K562 (cell line): ENCODE results near the gene CNRIP1. TPM values are rescaled to one million over a fixed set of nuclear protein-coding genes. Genes with fewer than 3 reads are reported as not detected.

Experiments
- CBFB ChIP-seq: sonication (generic); formaldehyde crosslinking; IDR thresholded peaks from 2 replicates; pipeline ENCODE4 v1.4.0; 2020; ENCODE audit warnings: mild to moderate bottlenecking, missing genetic modification reagents
- DPF2 ChIP-seq: fragments of 450-650 bp; IDR thresholded peaks from 2 replicates; pipeline ENCODE4 v1.6.1; 2016
- E2F3 ChIP-seq: fragments of 250-450 bp; sonication (Bioruptor Pico); IDR thresholded peaks from 2 replicates; pipeline ENCODE4 v1.4.0; 2020; ENCODE audit warnings: mild to moderate bottlenecking
- EGR1 ChIP-seq: fragments of 450-650 bp; conservative IDR thresholded peaks from 2 replicates; pipeline ENCODE4 v1.6.1; 2017; ENCODE audit warnings: mild to moderate bottlenecking
- HDAC1 ChIP-seq, 2 experiments: fragments of 450-650 bp; IDR thresholded peaks; 2 replicates each; pipeline ENCODE4 v1.6.1; 2016 to 2017; ENCODE audit warnings: inconsistent platforms in 1 of 2, mild to moderate bottlenecking in 1 of 2, moderate library complexity in 1 of 2
- HDAC2 ChIP-seq: fragments of 450-650 bp; IDR thresholded peaks from 2 replicates; pipeline ENCODE4 v1.6.1; 2016; ENCODE audit warnings: mild to moderate bottlenecking
- NBN ChIP-seq: fragments of 450-650 bp; IDR thresholded peaks from 2 replicates; pipeline ENCODE4 v1.6.1; 2016; ENCODE audit warnings: low read depth, mild to moderate bottlenecking
- NCOR1 ChIP-seq: fragments of 450-650 bp; IDR thresholded peaks from 2 replicates; pipeline ENCODE4 v1.6.1; 2016; ENCODE audit warnings: mild to moderate bottlenecking, moderate library complexity
- NEUROD1 ChIP-seq: fragments of 150-350 bp; IDR thresholded peaks from 2 replicates; pipeline ENCODE4 v1.6.1; 2014; ENCODE audit warnings: borderline replicate concordance, low read length, low read depth; ENCODE audit not compliant: partially characterized antibody
- RBM22 ChIP-seq: fragments of 200-400 bp; formaldehyde crosslinking; IDR thresholded peaks from 2 replicates; pipeline ENCODE4 v1.6.1; 2018; ENCODE audit warnings: low read length, low read depth; ENCODE audit not compliant: poor library complexity, severe bottlenecking
- TAF7 ChIP-seq: fragments of 450-650 bp; IDR thresholded peaks from 2 replicates; pipeline ENCODE4 v1.6.1; 2016; ENCODE audit warnings: missing genetic modification characterization, missing compliant biosample characterization
- TEAD2 ChIP-seq: fragments of 450-650 bp; IDR thresholded peaks from 2 replicates; pipeline ENCODE4 v1.6.1; 2016; ENCODE audit warnings: missing genetic modification characterization, control low read depth, missing compliant biosample characterization
- THAP12 ChIP-seq: fragments of 250-450 bp; sonication (Bioruptor Pico); IDR thresholded peaks from 2 replicates; pipeline ENCODE4 v1.9.0; 2021; ENCODE audit warnings: mild to moderate bottlenecking, inconsistent platforms
- VEZF1 ChIP-seq: fragments of 200-800 bp; sonication (Bioruptor generic); IDR thresholded peaks from 2 replicates; pipeline ENCODE4 v1.6.1; 2017; ENCODE audit warnings: missing genetic modification characterization, missing compliant biosample characterization
- YY1 ChIP-seq, 3 experiments: IDR thresholded peaks; 2 replicates each; pipeline ENCODE4 v1.6.1; 2011; ENCODE audit warnings: low read length in 2 of 3, mild to moderate bottlenecking in 2 of 3, moderate library complexity in 2 of 3, borderline replicate concordance in 1 of 3, control low read depth in 1 of 3, low read depth in 1 of 3; ENCODE audit not compliant: insufficient read depth in 3 of 3, insufficient replicate concordance in 2 of 3, control insufficient read depth in 1 of 3, insufficient read length in 1 of 3; ENCODE audit errors: extremely low read depth in 1 of 3
- ZBTB9 ChIP-seq: fragments of 450-650 bp; formaldehyde crosslinking; IDR thresholded peaks from 2 replicates; pipeline ENCODE4 v1.4.0; 2020; ENCODE audit warnings: mild to moderate bottlenecking, moderate library complexity
- ZNF740 ChIP-seq, 3 experiments: fragments of 200-800 bp in 1 of 3; sonication (Bioruptor generic) in 1 of 3; sonication (generic) in 1 of 3; formaldehyde crosslinking in 1 of 3; IDR thresholded peaks; 2 replicates each; pipeline versions ENCODE4 v1.6.1 to v1.8.0; 2016 to 2022; ENCODE audit warnings: mild to moderate bottlenecking in 2 of 3, missing compliant biosample characterization in 2 of 3, missing genetic modification characterization in 2 of 3, missing genetic modification reagents in 1 of 3
- ZNF79 ChIP-seq: fragments of 250-450 bp; sonication (Bioruptor Pico); IDR thresholded peaks from 2 replicates; pipeline ENCODE4 v1.4.0; 2020; ENCODE audit warnings: low read depth, mild to moderate bottlenecking, moderate library complexity
- polyA plus RNA-seq, 8 experiments: library from polyadenylated mRNA; depleted of rRNA in 4 of 8; stranded (reverse) in 5 of 8; unstranded in 3 of 8; fragments of >200 nt; fragmentation: Nextera tagmentation in 2 of 8; fragmentation: Illumina TruSeq in 1 of 8; extraction: Ambion mirVana in 2 of 8; extraction: Trizol in 1 of 8; gene quantifications; 2 replicates each; pipeline versions ENCODE4 v1.2.1 to v1.2.3, GENCODE V29; 2011 to 2014; ENCODE audit warnings: inconsistent platforms in 1 of 8, missing spikeins in 1 of 8
- total RNA-seq, 7 experiments: library from RNA; depleted of rRNA in 6 of 7; stranded (reverse); fragments of >200 nt in 6 of 7; fragmentation: Illumina TruSeq in 2 of 7; extraction: Trizol in 2 of 7; gene quantifications; 2 replicates each; pipeline versions ENCODE4 v1.2.1 to v1.2.3, GENCODE V29; 2011 to 2021; ENCODE audit warnings: low replicate concordance in 1 of 7

CNRIP1 gene
- total and polyA plus RNA-seq, 9 of the 15 experiments (the other 6 are each of a cell fraction or from before 2014, with no cell fraction given): 0.59 to 2.1 (median 1.5) TPM

- TF ChIP-seq VEZF1: peak; percentile 99
- peak in 1 of 2 experiments; percentile 88; a peak in 2 of 4 replicates for TF ChIP-seq HDAC1 (IDR thresholded peaks at IDR 0.05)
- TF ChIP-seq CBFB (CRISPR knock-in tag): no peak
- TF ChIP-seq NEUROD1: peak; percentile 49
- peak; percentile 83; the same call in 1 of the 2 replicates for TF ChIP-seq ZBTB9 (CRISPR knock-in tag)
- TF ChIP-seq TAF7 (tag): peak; percentile 60
- no peak for TF ChIP-seq E2F3
- TF ChIP-seq YY1 (IDR thresholded peaks at IDR 0.05; ENCODE audit: borderline replicate concordance in 1 of 3, control insufficient read depth in 1 of 3, extremely low read depth in 1 of 3, insufficient read depth in 3 of 3, insufficient read length in 1 of 3, insufficient replicate concordance in 2 of 3, low read depth in 1 of 3, low read length in 2 of 3): peak in 1 of 3 experiments; percentile 40
- TF ChIP-seq ZNF79: no peak
- no peak for TF ChIP-seq RBM22
- TF ChIP-seq THAP12 (CRISPR knock-in tag): peak; percentile 93
- peak; percentile 36; the same call in 1 of the 2 replicates for TF ChIP-seq ZNF740 (CRISPR knock-in tag; IDR thresholded peaks at IDR 0.05)
- TF ChIP-seq ZNF740 (tag; IDR thresholded peaks at IDR 0.05): no peak; a peak in 1 of 4 replicates
- TF ChIP-seq NCOR1: peak; percentile 17; the same call in 1 of the 2 replicates
- 0 out of 2 replicates have a peak, but pooled peaks have one; percentile 22 for TF ChIP-seq NBN
- TF ChIP-seq HDAC2: peak; percentile 41; the same call in 1 of the 2 replicates
- TF ChIP-seq TEAD2 (tag): no peak
- peak; percentile 88 for TF ChIP-seq EGR1
- 0 out of 2 replicates have a peak, but pooled peaks have one; percentile 5 for TF ChIP-seq DPF2
These were observed 67.1 kb downstream of the CNRIP1 start, which contains the start of gene PPP3R1 (continued) for GRCh38 chr2:68252400-68253218.
